T-cell (primary cell): Measurements from ENCODE around the gene GRB14. TPM values are rescaled to one million over a fixed set of nuclear protein-coding genes. Genes with fewer than 3 reads are reported as not detected.
A peak's percentile ranks its signal among the peaks of the same experiment; 100 is the strongest.

Experiments used
- ATAC-seq, 4 experiments: fragments of 200-7000 bp in 3 of 4; fragments of 150-1000 bp in 1 of 4; cut with Tn5 transposase; replicated peaks in 1 of 4; 1 replicate in 3 of 4; 2 replicates in 1 of 4; pipeline ENCODE4 v1.10.0; 2021; ENCODE audit warnings: moderate library complexity in 3 of 4, mild to moderate bottlenecking in 2 of 4, moderate number of reproducible peaks in 1 of 4
- CTCF ChIA-PET, 2 donors: fragments of 300-600 bp; sonication (Branson Sonifier 250); formaldehyde crosslinking; loops; one replicate each; lab custom pipeline; 2022; ENCODE audit warnings: antibody characterized with exemption in 2 of 2; lab: Charles Lee
- POLR2A ChIA-PET, 2 donors: fragments of 300-600 bp; sonication (Branson Sonifier 250); formaldehyde crosslinking; loops; one replicate each; lab custom pipeline; 2022; ENCODE audit warnings: antibody characterized with exemption in 2 of 2; lab: Charles Lee
- DNase-seq, 35 experiments: peaks; one replicate each; pipeline versions ENCODE4 v3.0.0 to v3.0.0-alpha.2; 2013 to 2023
- H3K27ac ChIP-seq: one replicate; pipeline ENCODE4 v1.5.1; 2013; ENCODE audit warnings: low read length
- H3K27me3 ChIP-seq, 2 experiments: replicated peaks in 1 of 2; 1 replicate in 1 of 2; 2 replicates in 1 of 2; pipeline versions ENCODE4 v1.6.1 to v1.7.0; 2013; ENCODE audit warnings: low read length in 1 of 2, mixed read lengths in 1 of 2; ENCODE audit not compliant: control insufficient read depth in 2 of 2, insufficient read depth in 2 of 2; ENCODE audit errors: extremely low read depth in 1 of 2
- H3K36me3 ChIP-seq, 2 donors: 1 replicate in 1 of 2; 2 replicates in 1 of 2; pipeline versions ENCODE4 v1.6.1 to v1.7.0; 2013; ENCODE audit warnings: low read length in 1 of 2; ENCODE audit not compliant: control insufficient read depth in 2 of 2, insufficient read depth in 1 of 2; ENCODE audit errors: extremely low read depth in 1 of 2
- H3K4me1 ChIP-seq, 2 experiments: 1 replicate in 1 of 2; 2 replicates in 1 of 2; pipeline versions ENCODE4 v1.6.1 to v1.7.0; 2013; ENCODE audit warnings: low read length in 2 of 2, mixed read lengths in 1 of 2; ENCODE audit not compliant: insufficient read depth in 2 of 2, control insufficient read depth in 1 of 2; ENCODE audit errors: extremely low read depth in 1 of 2
- H3K4me3 ChIP-seq, 2 donors: 1 replicate in 1 of 2; 2 replicates in 1 of 2; pipeline versions ENCODE4 v1.5.1 to v1.7.0; 2013; ENCODE audit warnings: mild to moderate bottlenecking in 2 of 2, low read length in 1 of 2, moderate library complexity in 1 of 2; ENCODE audit not compliant: control insufficient read depth in 1 of 2; ENCODE audit errors: extremely low read depth in 1 of 2
- H3K9me3 ChIP-seq: 2 replicates; pipeline ENCODE4 v1.7.0; 2013
- H3K27ac Mint-ChIP-seq, 2 donors: one replicate each; pipeline ENCODE4 v1.8.0; 2020 to 2021; ENCODE audit warnings: mild to moderate bottlenecking in 2 of 2, mixed read lengths in 2 of 2
- H3K27me3 Mint-ChIP-seq, 2 donors: one replicate each; pipeline ENCODE4 v1.8.0; 2021 to 2022; ENCODE audit warnings: mixed read lengths in 2 of 2
- H3K36me3 Mint-ChIP-seq: one replicate; pipeline ENCODE4 v1.8.0; 2021; ENCODE audit warnings: mixed read lengths
- H3K4me1 Mint-ChIP-seq, 3 donors: one replicate each; pipeline ENCODE4 v1.8.0; 2020 to 2022; ENCODE audit warnings: mixed read lengths in 3 of 3, mild to moderate bottlenecking in 1 of 3
- H3K4me3 Mint-ChIP-seq, 3 donors: one replicate each; pipeline ENCODE4 v1.8.0; 2020 to 2022; ENCODE audit warnings: mild to moderate bottlenecking in 3 of 3, mixed read lengths in 3 of 3, moderate library complexity in 3 of 3
- H3K9me3 Mint-ChIP-seq, 3 donors: one replicate each; pipeline ENCODE4 v1.8.0; 2020 to 2022; ENCODE audit warnings: mixed read lengths in 3 of 3
- WGBS: methylation state at CpG from one replicate; pipeline ENCODE4 v1.1.5; 2013; ENCODE audit warnings: missing lambda C conversion rate; ENCODE audit not compliant: insufficient coverage; 5-methylcytosine and 5-hydroxymethylcytosine counted together
- total RNA-seq, 35 experiments: library from RNA in 6 of 35; stranded (reverse) in 6 of 35; fragments of 120-200 nt in 1 of 35; gene quantifications; one replicate each; pipeline versions ENCODE4 v1.2.1 to v1.2.4 and lab custom pipeline; 2013 to 2026

Gene GRB14
- total RNA-seq, 5 donors from 2014 or later (not counting 1 experiment from before 2014, with no cell fraction given), result not detected

DNA sequence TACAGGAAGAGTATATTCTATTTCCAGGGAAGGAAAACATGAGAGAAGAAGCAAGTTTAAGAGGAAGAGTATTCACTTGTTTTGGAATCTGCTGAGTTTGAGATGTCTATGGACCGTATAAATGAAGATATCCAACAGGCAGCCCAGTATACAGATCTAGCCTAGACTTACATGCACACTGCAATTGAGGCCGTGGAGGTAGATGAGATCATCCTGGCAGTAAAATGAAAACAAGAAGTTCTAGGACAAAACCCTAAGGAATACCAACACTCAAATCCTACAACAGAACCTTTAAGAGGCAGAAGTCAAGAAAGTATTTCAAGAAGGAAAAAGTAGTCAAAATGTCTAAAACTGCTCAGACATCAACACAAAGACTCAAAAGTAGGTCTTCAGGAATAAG is 16.0 kb downstream of the GRB14 start:
- no peaks in the 10 kb centered on the region for H3K4me1 ChIP-seq
- no peaks in the 10 kb centered on the region for H3K27me3 ChIP-seq
- CTCF ChIA-PET, result no interaction called here
- DNase-seq (no peak), ATAC-seq (no peak)
- Mint-ChIP-seq H3K4me3 (no peak overlapping the region), H3K36me3 (no peaks in the 10 kb centered on the region), H3K9me3 (no peaks in the 10 kb centered on the region), H3K27me3 (no peaks in the 10 kb centered on the region), H3K27ac (no peak overlapping the region), H3K4me1 (no peaks in the 10 kb centered on the region)
- POLR2A ChIA-PET, result no interaction called here
- H3K27ac ChIP-seq, result no peak overlapping the region
- no peaks in the 10 kb centered on the region for H3K36me3 ChIP-seq
- H3K9me3 ChIP-seq, result no peaks in the 10 kb centered on the region
- no peak overlapping the region for H3K4me3 ChIP-seq
- WGBS, result no CpG with 5 or more reads among the region's 2 CpGs

DNA sequence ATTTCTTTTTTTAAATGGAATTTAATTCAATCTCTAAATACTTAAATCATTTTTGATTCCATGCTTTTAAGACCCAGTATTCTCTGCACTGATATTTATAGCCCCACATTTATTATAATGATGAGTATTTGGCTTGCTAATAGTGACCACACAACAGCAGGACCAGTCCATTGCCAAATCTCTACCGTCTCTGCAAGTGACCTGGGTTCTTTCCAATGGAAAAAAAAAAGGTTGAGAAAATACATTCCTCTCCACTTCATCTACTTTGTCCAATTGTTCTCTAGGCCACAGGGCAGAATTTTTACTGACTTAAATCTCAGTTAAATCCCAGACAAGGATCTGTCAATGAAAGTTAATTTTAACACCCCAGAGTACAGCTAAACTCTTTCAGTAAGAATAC is 20.5 kb downstream of the GRB14 start:
- no peak overlapping the region for H3K27ac Mint-ChIP-seq
- Histone ChIP-seq H3K36me3 (no peaks in the 10 kb centered on the region), H3K4me3 (no peak overlapping the region), H3K4me1 (no peaks in the 10 kb centered on the region), H3K27me3 (no peaks in the 10 kb centered on the region), H3K27ac (no peak overlapping the region), H3K9me3 (no peaks in the 10 kb centered on the region)
- no peak for DNase-seq
- H3K36me3 Mint-ChIP-seq, result no peaks in the 10 kb centered on the region
- H3K27me3 Mint-ChIP-seq, result no peaks in the 10 kb centered on the region
- H3K4me3 Mint-ChIP-seq, result no peak overlapping the region
- no peaks in the 10 kb centered on the region for H3K9me3 Mint-ChIP-seq
- no peaks in the 10 kb centered on the region for H3K4me1 Mint-ChIP-seq
- CTCF ChIA-PET, result no interaction called here
- WGBS, result no CpG with 5 or more reads among the region's 1 CpG
- no peak for ATAC-seq
- POLR2A ChIA-PET, result no interaction called here

DNA sequence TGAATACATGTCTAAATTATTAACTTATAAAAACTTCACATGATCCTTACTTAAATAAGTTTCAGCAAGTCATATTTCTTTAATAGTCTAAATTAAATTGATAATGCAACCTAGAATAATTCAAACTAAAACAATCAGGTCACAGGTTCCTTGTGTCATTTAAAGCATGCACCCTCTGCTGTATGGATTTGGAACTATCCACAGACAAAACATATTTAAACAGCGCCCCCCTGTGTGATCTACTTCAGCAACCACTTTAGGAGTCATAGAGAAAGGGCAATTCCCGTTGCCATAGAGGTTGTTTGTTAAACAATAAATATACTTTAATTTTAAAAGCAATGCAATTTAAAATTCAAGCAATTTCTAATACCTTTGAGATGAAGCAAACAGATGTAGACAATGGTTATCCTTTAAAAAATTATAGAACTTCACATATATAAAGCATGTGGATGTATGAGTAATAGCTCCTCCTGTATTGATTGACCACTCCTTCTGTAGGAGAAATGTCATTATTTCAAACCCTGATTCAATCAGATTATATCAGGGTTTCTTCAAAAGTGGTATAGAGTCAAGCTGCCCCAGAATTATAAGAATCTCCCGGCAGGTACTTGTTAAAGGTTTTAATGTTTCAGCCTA is 21.2 kb downstream of the GRB14 start:
- Histone ChIP-seq H3K27ac (no peak overlapping the region), H3K4me3 (no peak overlapping the region), H3K4me1 (no peaks in the 10 kb centered on the region), H3K36me3 (no peaks in the 10 kb centered on the region), H3K9me3 (no peaks in the 10 kb centered on the region), H3K27me3 (no peaks in the 10 kb centered on the region)
- Mint-ChIP-seq H3K27ac (no peak overlapping the region), H3K36me3 (no peaks in the 10 kb centered on the region), H3K4me1 (no peaks in the 10 kb centered on the region), H3K4me3 (no peak overlapping the region), H3K27me3 (no peaks in the 10 kb centered on the region), H3K9me3 (no peaks in the 10 kb centered on the region)
- no CpG with 5 or more reads among the region's 3 CpGs for WGBS
- ChIA-PET CTCF (no interaction called here), POLR2A (no interaction called here)
- ATAC-seq (no peak), DNase-seq (peak in 2 of 35 experiments; percentile 1 to 3)

DNA sequence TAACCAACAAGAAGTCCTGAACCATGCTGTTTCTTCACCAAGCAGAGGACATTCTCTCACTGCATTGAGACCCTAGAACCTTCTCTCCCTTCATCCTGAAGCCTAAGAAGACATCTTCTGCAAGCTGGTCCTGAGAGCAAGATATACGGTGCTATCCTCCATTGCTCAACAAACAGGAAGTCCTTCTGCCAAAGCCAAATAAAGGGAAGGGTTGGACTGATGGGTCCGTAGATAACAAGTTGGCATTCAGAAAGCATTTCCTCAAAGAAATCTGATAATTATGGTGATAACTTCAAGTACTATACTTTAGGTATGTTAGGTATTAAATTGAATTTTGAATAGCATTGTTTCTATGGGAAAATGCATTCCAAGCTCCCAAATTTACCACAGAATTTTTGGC is 23.3 kb downstream of the GRB14 start:
- no peak overlapping the region for H3K4me3 Mint-ChIP-seq
- CTCF ChIA-PET, result no interaction called here
- H3K9me3 Mint-ChIP-seq, result peaks cover 0 to 6% (median 0%) of the 10 kb centered on the region in 3 donors
- Histone ChIP-seq H3K9me3 (no peaks in the 10 kb centered on the region), H3K4me3 (no peak overlapping the region), H3K4me1 (no peaks in the 10 kb centered on the region), H3K27me3 (no peaks in the 10 kb centered on the region), H3K36me3 (no peaks in the 10 kb centered on the region), H3K27ac (no peak overlapping the region)
- no peaks in the 10 kb centered on the region for H3K36me3 Mint-ChIP-seq
- DNase-seq (no peak), ATAC-seq (no peak)
- no peaks in the 10 kb centered on the region for H3K4me1 Mint-ChIP-seq
- H3K27ac Mint-ChIP-seq, result no peak overlapping the region
- no CpG with 5 or more reads among the region's 2 CpGs for WGBS
- no peaks in the 10 kb centered on the region for H3K27me3 Mint-ChIP-seq
- POLR2A ChIA-PET, result no interaction called here

DNA sequence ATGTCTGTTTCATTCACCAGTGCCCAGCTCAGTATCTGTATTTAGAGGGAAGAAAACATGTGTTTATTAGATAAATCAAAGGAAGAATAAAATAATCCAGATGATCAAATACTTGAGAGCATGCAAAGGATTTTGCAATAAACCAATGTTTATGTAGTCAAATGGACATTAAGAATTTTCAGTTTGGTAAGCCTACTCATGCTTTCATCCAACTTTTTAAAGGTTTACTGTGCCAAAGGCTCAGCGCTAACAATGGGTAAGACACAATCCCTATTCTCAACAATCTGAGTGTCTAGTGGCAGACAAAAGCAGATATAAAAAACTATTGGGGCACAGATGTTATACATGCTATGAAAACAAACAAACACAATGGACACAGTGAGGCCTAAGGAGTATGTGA is 26.3 kb downstream of the GRB14 start:
- WGBS, result no CpG with 5 or more reads among the region's 1 CpG
- Histone ChIP-seq H3K36me3 (no peaks in the 10 kb centered on the region), H3K4me3 (no peak overlapping the region), H3K27ac (no peak overlapping the region), H3K9me3 (no peaks in the 10 kb centered on the region), H3K27me3 (no peaks in the 10 kb centered on the region), H3K4me1 (no peaks in the 10 kb centered on the region)
- Mint-ChIP-seq H3K4me1 (no peaks in the 10 kb centered on the region), H3K27ac (no peak overlapping the region), H3K36me3 (no peaks in the 10 kb centered on the region), H3K9me3 (peaks cover 0 to 11% (median 5%) of the 10 kb centered on the region in 3 donors), H3K27me3 (no peaks in the 10 kb centered on the region), H3K4me3 (no peak overlapping the region)
- no peak for DNase-seq
- ChIA-PET POLR2A (no interaction called here), CTCF (no interaction called here)
- ATAC-seq, result no peak

DNA sequence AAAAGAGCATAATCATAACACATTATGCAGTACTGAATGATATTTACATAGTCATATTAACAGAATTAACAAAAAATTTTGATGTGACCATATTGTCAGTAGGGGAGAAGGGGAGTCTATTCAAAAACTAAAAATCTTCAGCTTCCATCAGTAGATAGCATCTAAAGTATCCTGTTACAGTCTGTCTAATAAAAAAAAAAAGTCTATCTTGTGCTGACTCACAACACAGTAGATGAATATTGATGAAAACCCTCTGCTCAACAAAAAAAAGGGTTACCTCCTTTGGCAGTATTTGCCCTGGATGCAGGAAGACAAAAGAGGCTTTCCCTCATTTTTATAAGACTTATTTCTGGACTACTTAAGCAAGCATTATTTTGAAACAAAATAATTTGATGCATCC is 27.3 kb downstream of the GRB14 start:
- Mint-ChIP-seq H3K4me3 (no peak overlapping the region), H3K36me3 (no peaks in the 10 kb centered on the region), H3K4me1 (no peaks in the 10 kb centered on the region), H3K27me3 (no peaks in the 10 kb centered on the region), H3K27ac (no peak overlapping the region), H3K9me3 (peaks cover 2 to 11% (median 5%) of the 10 kb centered on the region in 3 donors)
- Histone ChIP-seq H3K36me3 (no peaks in the 10 kb centered on the region), H3K27me3 (no peaks in the 10 kb centered on the region), H3K9me3 (no peaks in the 10 kb centered on the region), H3K4me3 (no peak overlapping the region), H3K4me1 (no peaks in the 10 kb centered on the region), H3K27ac (no peak overlapping the region)
- ATAC-seq, result no peak
- ChIA-PET CTCF (no interaction called here), POLR2A (no interaction called here)
- no peak for DNase-seq

DNA sequence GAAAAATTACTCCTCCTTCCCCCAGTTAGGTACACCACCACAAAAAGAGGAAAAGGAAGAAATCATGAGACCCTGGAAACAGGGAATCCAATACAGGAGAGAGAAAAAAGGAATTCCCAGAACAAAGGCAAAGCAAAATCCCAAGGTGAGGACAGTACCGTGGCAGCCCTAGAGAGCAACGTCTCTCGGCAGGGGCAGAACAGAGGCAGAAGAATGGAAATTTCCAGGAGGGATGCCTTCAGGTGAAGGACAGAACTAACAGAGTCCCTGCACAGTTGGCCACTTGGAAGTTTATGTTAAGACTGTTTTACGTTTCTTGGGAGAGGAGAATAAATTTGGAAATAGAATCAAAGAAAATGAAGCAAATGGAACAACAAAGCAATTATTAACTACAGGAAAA is 27.7 kb downstream of the GRB14 start:
- no peaks in the 10 kb centered on the region for H3K27me3 ChIP-seq
- peaks cover 2 to 11% (median 5%) of the 10 kb centered on the region in 3 donors for H3K9me3 Mint-ChIP-seq
- H3K36me3 ChIP-seq, result no peaks in the 10 kb centered on the region
- no peak for ATAC-seq
- no peak overlapping the region for H3K27ac ChIP-seq
- no peak overlapping the region for H3K4me3 ChIP-seq
- no peaks in the 10 kb centered on the region for H3K9me3 ChIP-seq
- H3K4me1 ChIP-seq, result no peaks in the 10 kb centered on the region
- no peak overlapping the region for H3K4me3 Mint-ChIP-seq
- no peak overlapping the region for H3K27ac Mint-ChIP-seq
- DNase-seq, result no peak
- ChIA-PET CTCF (no interaction called here), POLR2A (no interaction called here)
- no peaks in the 10 kb centered on the region for H3K27me3 Mint-ChIP-seq
- no peaks in the 10 kb centered on the region for H3K36me3 Mint-ChIP-seq
- no peaks in the 10 kb centered on the region for H3K4me1 Mint-ChIP-seq
- whole genome bisulfite sequencing, result 88% methylated on average over 3 of the region's 4 CpGs
